IMR-90 (cell line): ENCODE results near the gene GRM2. TPM values are rescaled to one million over a fixed set of nuclear protein-coding genes. Genes with fewer than 3 reads are reported as not detected.

Experiments
- ATAC-seq: fragments of 200-7000 bp; cut with Tn5 transposase; 2 replicates; pipeline ENCODE4 v1.9.1; 2020; ENCODE audit warnings: low read depth, mild to moderate bottlenecking, moderate library complexity
- BruUV-seq: library from RNA; stranded (reverse); fragments of 400-500 nt; replicated peaks from 2 replicates; lab custom pipeline; 2021; lab: Mats Ljungman, UMichigan
- CTCF ChIA-PET: fragments of 300-600 bp; formaldehyde crosslinking; extraction: SDS; loops from one replicate; lab custom pipeline; 2021; ENCODE audit warnings: antibody characterized with exemption; lab: Yijun Ruan, JAX
- POLR2A ChIA-PET: fragments of 300-600 bp; sonication (Branson Sonifier 250); formaldehyde crosslinking; loops from one replicate; lab custom pipeline; 2022; ENCODE audit warnings: antibody characterized with exemption; ENCODE audit not compliant: unreplicated experiment; lab: Charles Lee
- DNase-seq: peaks from one replicate; pipeline ENCODE4 v3.0.0; 2013
- H2AFZ ChIP-seq: replicated peaks from 2 replicates; pipeline ENCODE3; 2013; ENCODE audit warnings: low read length, mild to moderate bottlenecking; ENCODE audit not compliant: poor library complexity
- H2AK5ac ChIP-seq: 2 replicates; pipeline ENCODE4 v1.6.1; 2013; ENCODE audit warnings: low read depth, low read length, inconsistent platforms
- H2AK9ac ChIP-seq: replicated peaks from 2 replicates; pipeline ENCODE3; 2013; ENCODE audit warnings: mild to moderate bottlenecking, low read depth, low read length, moderate library complexity; ENCODE audit not compliant: poor library complexity
- H2BK120ac ChIP-seq: 2 replicates; pipeline ENCODE4 v1.6.1; 2013; ENCODE audit warnings: low read depth, low read length, inconsistent platforms
- H2BK15ac ChIP-seq: 3 replicates; pipeline ENCODE4 v1.6.1; 2013; ENCODE audit warnings: low read depth, low read length, inconsistent platforms
- H2BK20ac ChIP-seq: 2 replicates; pipeline ENCODE4 v1.6.1; 2013; ENCODE audit warnings: low read depth, mild to moderate bottlenecking, inconsistent platforms, low read length, moderate library complexity
- H2BK5ac ChIP-seq: 2 replicates; pipeline ENCODE4 v1.6.1; 2013; ENCODE audit warnings: mild to moderate bottlenecking, low read depth, low read length, inconsistent platforms; ENCODE audit not compliant: poor library complexity, severe bottlenecking
- H3K14ac ChIP-seq: replicated peaks from 2 replicates; pipeline ENCODE4 v1.6.1; 2013; ENCODE audit warnings: low read depth, low read length, inconsistent platforms
- H3K18ac ChIP-seq: 2 replicates; pipeline ENCODE4 v1.6.1; 2013; ENCODE audit warnings: low read depth, low read length, control low read depth
- H3K23ac ChIP-seq: 2 replicates; pipeline ENCODE4 v1.6.1; 2013; ENCODE audit warnings: low read depth, low read length, inconsistent platforms
- H3K27ac ChIP-seq: 2 replicates; pipeline ENCODE4 v1.5.1; 2013; ENCODE audit warnings: mild to moderate bottlenecking, control low read depth, low read length; ENCODE audit not compliant: insufficient read depth
- H3K27me3 ChIP-seq: 2 replicates; pipeline ENCODE4 v1.6.1; 2013; ENCODE audit warnings: low read length; ENCODE audit not compliant: control insufficient read depth, insufficient read depth
- H3K36me3 ChIP-seq: 2 replicates; pipeline ENCODE4 v1.6.1; 2013; ENCODE audit warnings: low read length, mixed read lengths; ENCODE audit not compliant: control insufficient read depth, insufficient read depth
- H3K4ac ChIP-seq: 2 replicates; pipeline ENCODE4 v1.6.1; 2013; ENCODE audit warnings: low read depth, low read length, inconsistent platforms
- H3K4me1 ChIP-seq: 2 replicates; pipeline ENCODE4 v1.6.1; 2013; ENCODE audit warnings: low read length, mixed read lengths; ENCODE audit not compliant: control insufficient read depth, insufficient read depth
- H3K4me2 ChIP-seq: 2 replicates; pipeline ENCODE4 v1.6.1; 2013; ENCODE audit warnings: low read depth, mild to moderate bottlenecking, control low read depth, low read length, moderate library complexity
- H3K4me3 ChIP-seq: 2 replicates; pipeline ENCODE4 v1.5.1; 2013; ENCODE audit warnings: low read depth, mild to moderate bottlenecking, control low read depth, low read length, moderate library complexity; ENCODE audit not compliant: insufficient read depth
- H3K56ac ChIP-seq: 2 replicates; pipeline ENCODE4 v1.6.1; 2013; ENCODE audit warnings: low read length, inconsistent platforms; ENCODE audit not compliant: insufficient read depth; ENCODE audit errors: extremely low read depth
- H3K79me1 ChIP-seq, 2 experiments: 2 replicates each; pipeline ENCODE4 v1.6.1; 2013; ENCODE audit warnings: low read length in 2 of 2, inconsistent platforms in 1 of 2, low read depth in 1 of 2
- H3K9ac ChIP-seq: 2 replicates; pipeline ENCODE4 v1.6.1; 2013; ENCODE audit warnings: low read depth, low read length, control low read depth
- H3K9me1 ChIP-seq: 2 replicates; pipeline ENCODE4 v1.6.1; 2013; ENCODE audit warnings: low read length, inconsistent platforms; ENCODE audit not compliant: insufficient read depth
- H3K9me3 ChIP-seq: 2 replicates; pipeline ENCODE4 v1.6.1; 2013; ENCODE audit warnings: low read length; ENCODE audit not compliant: control insufficient read depth, insufficient read depth
- H4K20me1 ChIP-seq: 2 replicates; pipeline ENCODE4 v1.6.1; 2013; ENCODE audit warnings: low read length, inconsistent platforms; ENCODE audit not compliant: insufficient read depth
- H4K5ac ChIP-seq: 2 replicates; pipeline ENCODE4 v1.6.1; 2013; ENCODE audit warnings: mild to moderate bottlenecking, low read depth, low read length, control low read depth
- H4K8ac ChIP-seq, 2 experiments: 2 replicates each; pipeline ENCODE4 v1.6.1; 2013; ENCODE audit warnings: low read depth in 2 of 2, low read length in 2 of 2, control low read depth in 1 of 2, inconsistent platforms in 1 of 2
- H4K91ac ChIP-seq: 2 replicates; pipeline ENCODE4 v1.6.1; 2013; ENCODE audit warnings: low read depth, low read length, inconsistent platforms; ENCODE audit not compliant: insufficient read depth
- BHLHE40 ChIP-seq: fragments of 150-350 bp; IDR thresholded peaks from 2 replicates; pipeline ENCODE4 v1.6.1; 2016; ENCODE audit warnings: mild to moderate bottlenecking, low read depth, low read length
- FOS ChIP-seq: fragments of 150-350 bp; IDR thresholded peaks from 2 replicates; pipeline ENCODE4 v1.6.1; 2016; ENCODE audit warnings: low read depth, low read length
- MAFK ChIP-seq: IDR thresholded peaks from 2 replicates; pipeline ENCODE4 v1.6.1; 2012; ENCODE audit warnings: low read depth, low read length, improper control_type of control experiment
- RAD21 ChIP-seq: IDR thresholded peaks from 2 replicates; pipeline ENCODE4 v1.6.1; 2012; ENCODE audit warnings: low read length, improper control_type of control experiment
- RCOR1 ChIP-seq: IDR thresholded peaks from 2 replicates; pipeline ENCODE4 v1.6.1; 2012; ENCODE audit warnings: mild to moderate bottlenecking, low read length, improper control_type of control experiment; ENCODE audit not compliant: insufficient replicate concordance
- RFX5 ChIP-seq: IDR thresholded peaks from 2 replicates; pipeline ENCODE4 v1.8.0; 2012; ENCODE audit warnings: low read depth, mild to moderate bottlenecking, low read length, moderate library complexity
- SMC3 ChIP-seq: fragments of 150-350 bp; IDR thresholded peaks from 2 replicates; pipeline ENCODE4 v1.6.1; 2016; ENCODE audit warnings: low read depth, mild to moderate bottlenecking, antibody characterized with exemption, low read length, moderate library complexity
- WGBS, 2 experiments: methylation state at CpG; one replicate each; pipeline versions ENCODE4 v1.1.5 to v1.1.7; 2013; ENCODE audit warnings: missing lambda C conversion rate in 2 of 2; ENCODE audit not compliant: insufficient read length in 1 of 2; ENCODE audit errors: extremely low coverage in 2 of 2; 5-methylcytosine and 5-hydroxymethylcytosine counted together
- dilution Hi-C: fragments of 300-500 bp; cut with HindIII; formaldehyde crosslinking; loops from one replicate; pipeline ENCODE4 v1.14.3; 2018; ENCODE audit warnings: low sequenced_read_pairs; ENCODE audit not compliant: unreplicated experiment
- in situ Hi-C: fragments of 300-500 bp; cut with MboI; formaldehyde crosslinking; loops from 3 replicates; pipeline ENCODE4 v1.14.3; 2019; ENCODE audit warnings: low sequenced_read_pairs, inconsistent platforms, mixed read lengths
- intact Hi-C: fragments of 100-400 bp; cut with micrococcal nuclease; formaldehyde crosslinking; loops from 2 replicates; pipeline ENCODE4 v1.10.0; 2022
- polyA plus RNA-seq, 3 experiments: library from polyadenylated mRNA; depleted of rRNA; stranded (reverse); fragments of >200 nt; gene quantifications; 2 replicates each; pipeline ENCODE4 v1.2.3, GENCODE V29; 2012; ENCODE audit warnings: low replicate concordance in 1 of 3
- total RNA-seq: library from RNA; depleted of rRNA; stranded (reverse); fragments of >200 nt; gene quantifications from 2 replicates; pipeline ENCODE4 v1.2.3, GENCODE V29; 2012
- TF ChIP-seq, protein P1 (sequence below): fragments of 150-350 bp; IDR thresholded peaks from 2 replicates; pipeline ENCODE4 v1.6.1; 2016; ENCODE audit warnings: low read depth, mild to moderate bottlenecking, low read length, moderate library complexity, borderline replicate concordance

Gene GRM2
- total and polyA plus RNA-seq, 2 of the 4 experiments (the other 2 are of a cell fraction) = under 0.01 to 0.14 TPM

DNA sequence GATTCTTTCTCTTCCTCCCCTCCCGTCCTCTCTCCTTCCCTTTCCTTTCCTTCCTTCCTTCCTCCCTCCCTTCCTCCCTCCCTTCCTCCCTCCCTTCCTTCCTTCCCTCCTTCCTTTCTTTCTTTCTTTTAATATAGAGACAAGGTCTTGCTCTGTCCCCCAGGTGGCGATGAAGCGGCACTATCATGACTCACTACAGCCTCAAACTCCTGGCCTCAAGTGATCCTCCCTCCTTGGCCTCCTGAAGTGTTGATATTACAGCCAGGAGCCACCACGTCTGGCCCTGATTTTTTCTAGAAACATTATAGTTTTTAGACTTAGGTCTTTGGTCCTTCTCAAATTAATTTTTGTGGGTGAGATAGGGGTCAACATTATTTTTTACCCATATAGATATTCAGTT is 15.5 kb downstream of the GRM2 start:
- no TSS peak for BruUV-seq
- H2BK5ac ChIP-seq = no peak overlapping the region
- intact Hi-C loops = no loop called here

More for the DNA sequence above, 15.5 kb downstream of the GRM2 start:
- peaks cover 2% of the 10 kb centered on the region; the same call in 1 of the 2 replicates for H3K27me3 ChIP-seq
- H4K5ac ChIP-seq = no peak overlapping the region
- no peaks in the 10 kb centered on the region for H3K36me3 ChIP-seq
- TF ChIP-seq FOS (no peak), RCOR1 (no peak), MAFK (no peak), RFX5 (no peak), SMC3 (no peak), RAD21 (no peak), BHLHE40 (no peak)
- TF ChIP-seq, protein P1, sequence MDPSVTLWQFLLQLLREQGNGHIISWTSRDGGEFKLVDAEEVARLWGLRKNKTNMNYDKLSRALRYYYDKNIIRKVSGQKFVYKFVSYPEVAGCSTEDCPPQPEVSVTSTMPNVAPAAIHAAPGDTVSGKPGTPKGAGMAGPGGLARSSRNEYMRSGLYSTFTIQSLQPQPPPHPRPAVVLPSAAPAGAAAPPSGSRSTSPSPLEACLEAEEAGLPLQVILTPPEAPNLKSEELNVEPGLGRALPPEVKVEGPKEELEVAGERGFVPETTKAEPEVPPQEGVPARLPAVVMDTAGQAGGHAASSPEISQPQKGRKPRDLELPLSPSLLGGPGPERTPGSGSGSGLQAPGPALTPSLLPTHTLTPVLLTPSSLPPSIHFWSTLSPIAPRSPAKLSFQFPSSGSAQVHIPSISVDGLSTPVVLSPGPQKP = no peak
- H2BK15ac ChIP-seq = no peak overlapping the region
- in situ Hi-C loops = no loop called here
- H4K91ac ChIP-seq = no peak overlapping the region
- WGBS, 2 experiments = 33 to 60% methylated on average over 1 of the region's 4 CpGs
- no peaks in the 10 kb centered on the region for H4K20me1 ChIP-seq
- H2BK120ac ChIP-seq = no peak overlapping the region
- H2BK20ac ChIP-seq = no peak overlapping the region
- no peak overlapping the region for H3K4ac ChIP-seq
- ATAC-seq (no peak), DNase-seq (no peak)
- no peak overlapping the region for H3K23ac ChIP-seq
- H3K9ac ChIP-seq = no peak overlapping the region
- dilution Hi-C loops = no loop called here
- H2AK5ac ChIP-seq = no peak overlapping the region
- H4K8ac ChIP-seq = no peak overlapping the region
- H3K9me1 ChIP-seq = no peaks in the 10 kb centered on the region
- no peaks in the 10 kb centered on the region for H3K4me1 ChIP-seq
- no peak overlapping the region for H3K18ac ChIP-seq
- no peak overlapping the region for H3K56ac ChIP-seq
- POLR2A ChIA-PET = no interaction called here
- H2AFZ ChIP-seq = no peak overlapping the region
- H3K4me2 ChIP-seq = no peak overlapping the region
- no peaks in the 10 kb centered on the region for H3K79me1 ChIP-seq
- CTCF ChIA-PET = no interaction called here
- no peaks in the 10 kb centered on the region for H3K9me3 ChIP-seq
- no peak overlapping the region for H3K27ac ChIP-seq
- H3K4me3 ChIP-seq = no peak overlapping the region
- no peak overlapping the region for H3K14ac ChIP-seq
- H2AK9ac ChIP-seq = no peak overlapping the region
